T-helper 2 cell (primary cell): ENCODE measurements around the gene OXSR1.
"Not testable (repeated sequence)": the region's sequence is repeated elsewhere in the genome, so short reads cannot be mapped to it uniquely, and the experiment has no call there.

Experiments
- DNase-seq, 5 experiments: peaks; one replicate each; pipeline versions ENCODE4 v3.0.0 to v3.0.0-alpha.2; 2012 to 2022

Gene OXSR1

GRCh38 chr3:38146504-38146903 lies 18.8 kb upstream of the OXSR1 start:
- no peak for DNase-seq

- no peak for DNase-seq
Measured at GRCh38 chr3:38147421-38147820, 17.9 kb upstream of the OXSR1 start.

GRCh38 chr3:38148311-38148882 lies 16.9 kb upstream of the OXSR1 start:
- no peak for DNase-seq

GRCh38 chr3:38149708-38150107 lies 15.6 kb upstream of the OXSR1 start:
- DNase-seq = no peak

- DNase-seq = no peak
Measured at GRCh38 chr3:38150780-38151528, 14.4 kb upstream of the OXSR1 start.

- DNase-seq = peak in 2 of 5 experiments; percentile 27 to 87
Measured at GRCh38 chr3:38151667-38152265, 13.6 kb upstream of the OXSR1 start.

- no peak for DNase-seq
Measured at GRCh38 chr3:38152609-38153008, 12.7 kb upstream of the OXSR1 start.

- no peak for DNase-seq
Measured at GRCh38 chr3:38153221-38153620, 12.1 kb upstream of the OXSR1 start.

- no peak for DNase-seq
Measured at GRCh38 chr3:38154033-38154494, 11.3 kb upstream of the OXSR1 start.

GRCh38 chr3:38154625-38155255 lies 10.6 kb upstream of the OXSR1 start:
- no peak for DNase-seq

GRCh38 chr3:38155825-38156224 lies 9.5 kb upstream of the OXSR1 start:
- no peak for DNase-seq

- no peak for DNase-seq
Measured at GRCh38 chr3:38157117-38157516, 8.2 kb upstream of the OXSR1 start.

- no peak for DNase-seq
Measured at GRCh38 chr3:38157595-38157994, 7.7 kb upstream of the OXSR1 start.

GRCh38 chr3:38158472-38158871 lies 6.9 kb upstream of the OXSR1 start:
- no peak for DNase-seq

- not testable (repeated sequence) for DNase-seq
Measured at GRCh38 chr3:38160704-38161103, 4.6 kb upstream of the OXSR1 start.

GRCh38 chr3:38163117-38163840 lies 2.1 kb upstream of the OXSR1 start:
- peak in 1 of 5 experiments; percentile 72 for DNase-seq

- no peak for DNase-seq
Measured at GRCh38 chr3:38163841-38164642, 1.3 kb upstream of the OXSR1 start.

- DNase-seq = no peak
Measured at GRCh38 chr3:38164643-38164951, 740 bp upstream of the OXSR1 start.

GRCh38 chr3:38165722-38166387 lies 518 bp downstream of the OXSR1 start:
- peak in 1 of 5 experiments; percentile 12 for DNase-seq

GRCh38 chr3:38167591-38167990 lies 2.3 kb downstream of the OXSR1 start:
- no peak for DNase-seq
